Kidney epithelial cell (primary cell): ENCODE results near the gene PGAM5. TPM values are rescaled to one million over a fixed set of nuclear protein-coding genes. Genes with fewer than 3 reads are reported as not detected.
"Not testable (repeated sequence)": the region's sequence is repeated elsewhere in the genome, so short reads cannot be mapped to it uniquely, and the experiment has no call there.

Experiments
- DNase-seq: peaks from one replicate; pipeline ENCODE4 v3.0.0-alpha.2; 2010; ENCODE audit warnings: low read depth
- H3K27me3 ChIP-seq: 2 replicates; pipeline ENCODE4 v1.6.0; 2011; ENCODE audit warnings: low read length; ENCODE audit not compliant: control insufficient read depth, insufficient read depth
- H3K36me3 ChIP-seq: 2 replicates; pipeline ENCODE4 v1.5.1; 2011; ENCODE audit warnings: low read length; ENCODE audit not compliant: control insufficient read depth, insufficient read depth
- H3K4me3 ChIP-seq: 2 replicates; pipeline ENCODE4 v1.5.1; 2011; ENCODE audit warnings: low read depth, mild to moderate bottlenecking, control low read depth, low read length
- CTCF ChIP-seq: IDR thresholded peaks from 2 replicates; pipeline ENCODE4 v1.5.1; 2011; ENCODE audit warnings: mild to moderate bottlenecking, moderate library complexity, low read length, control low read depth, inconsistent platforms; ENCODE audit not compliant: insufficient read depth, poor library complexity, severe bottlenecking
- total RNA-seq: library from RNA; depleted of rRNA; stranded (reverse); fragments of >200 nt; gene quantifications from 2 replicates; pipeline ENCODE4 v1.2.3, GENCODE V29; 2015

Gene PGAM5
- total RNA-seq, 1 donor from 2014 or later: 40.4 TPM

GRCh38 chr12:132685400-132685799 is 25.2 kb upstream of the PGAM5 start:
- Histone ChIP-seq H3K27me3 (no peaks in the 10 kb centered on the region), H3K4me3 (no peak overlapping the region)

GRCh38 chr12:132686825-132687210 is 23.8 kb upstream of the PGAM5 start:
- Histone ChIP-seq H3K27me3 (no peaks in the 10 kb centered on the region), H3K36me3 (no peaks in the 10 kb centered on the region), H3K4me3 (peak overlapping the region; percentile 65)
- no peak for DNase-seq
- no peak for TF ChIP-seq CTCF

More at GRCh38 chr12:132685400-132685799, 25.2 kb upstream of the PGAM5 start:
- no peaks in the 10 kb centered on the region for H3K36me3 ChIP-seq
- no peak for TF ChIP-seq CTCF
- DNase-seq: no peak

GRCh38 chr12:132687211-132688164 is 23.2 kb upstream of the PGAM5 start, which contains the start of the genes POLE and PXMP2:
TSS of gene POLE (minus strand) at chr12:132687342. CDS start at chr12:132687315, 27 bp downstream.
TSS of gene PXMP2 (plus strand) at chr12:132687587. CDS start at chr12:132687671, 84 bp downstream.
- peak within 1 kb of the TSS; percentile 65 for H3K4me3 ChIP-seq
- no peak for TF ChIP-seq CTCF
- no peaks in the 10 kb centered on the region for H3K27me3 ChIP-seq
- no peaks in the 10 kb centered on the region for H3K36me3 ChIP-seq
- DNase-seq: peak; percentile 68

DNA sequence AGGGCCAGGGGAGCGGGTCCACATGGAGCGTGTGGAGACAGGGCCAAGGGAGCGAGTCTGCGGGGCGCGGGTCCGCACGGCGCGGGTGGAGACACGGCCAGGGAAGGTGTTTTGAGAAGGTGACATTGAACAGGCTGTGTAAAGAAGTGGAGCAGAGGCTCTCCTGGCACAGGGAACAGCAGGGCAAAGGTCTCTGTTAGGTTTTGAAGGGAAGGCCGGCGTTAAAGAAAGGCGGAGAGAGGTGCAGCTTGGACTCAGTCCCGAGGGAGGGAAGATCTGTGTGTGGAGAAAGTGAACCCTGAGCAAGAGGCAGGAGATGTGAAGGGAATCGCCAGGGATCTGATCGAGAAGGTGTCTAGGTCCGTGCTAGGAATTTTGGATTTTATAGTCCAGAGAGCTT is 21.4 kb upstream of the PGAM5 start:
- H3K4me3 ChIP-seq: peak overlapping the region; percentile 17

GRCh38 chr12:132690112-132690511 is 20.5 kb upstream of the PGAM5 start:
- Histone ChIP-seq H3K4me3 (no peak overlapping the region), H3K36me3 (no peaks in the 10 kb centered on the region), H3K27me3 (no peaks in the 10 kb centered on the region)
- no peak for TF ChIP-seq CTCF
- no peak for DNase-seq

More for the DNA sequence above, 21.4 kb upstream of the PGAM5 start:
- H3K27me3 ChIP-seq: no peaks in the 10 kb centered on the region
- H3K36me3 ChIP-seq: no peaks in the 10 kb centered on the region
- no peak for TF ChIP-seq CTCF
- DNase-seq: no peak

- not testable (repeated sequence) for DNase-seq
Observed at GRCh38 chr12:132692030-132692429, 18.6 kb upstream of the PGAM5 start.

GRCh38 chr12:132694888-132695287 is 15.8 kb upstream of the PGAM5 start:
- H3K36me3 ChIP-seq, H3K4me3 ChIP-seq, H3K27me3 ChIP-seq, DNase-seq: not testable (repeated sequence)

More at GRCh38 chr12:132692030-132692429, 18.6 kb upstream of the PGAM5 start:
- H3K36me3 ChIP-seq, H3K27me3 ChIP-seq, H3K4me3 ChIP-seq: not testable (repeated sequence)
